HL-60/S4 treated with phorbol 12-myristate 13-acetate at 8.2 ng/mL for 4 days and 3 days (cell line): ENCODE results near the gene MORN5.

Experiments used
- in situ Hi-C: fragments of 300-500 bp; cut with MboI; formaldehyde crosslinking; loops from 2 replicates; pipeline ENCODE4 v1.15.0; 2022; ENCODE audit warnings: low sequenced_read_pairs

Gene MORN5

GRCh38 chr9:122207096-122207495 lies 47.4 kb downstream of the MORN5 start:
- in situ Hi-C loops: no loop called here

GRCh38 chr9:122209451-122209850 lies 49.7 kb downstream of the MORN5 start:
- in situ Hi-C loops: no loop called here

- in situ Hi-C loops: no loop called here
Observed at GRCh38 chr9:122212473-122213004, 52.8 kb downstream of the MORN5 start.

- in situ Hi-C loops: no loop called here
Observed at GRCh38 chr9:122213102-122213588, 53.4 kb downstream of the MORN5 start.

GRCh38 chr9:122213589-122214413 lies 54.1 kb downstream of the MORN5 start:
- in situ Hi-C loops: no loop called here

GRCh38 chr9:122214507-122214906 lies 54.8 kb downstream of the MORN5 start:
- in situ Hi-C loops: no loop called here

GRCh38 chr9:122215663-122216062 lies 56.0 kb downstream of the MORN5 start:
- in situ Hi-C loops: no loop called here

GRCh38 chr9:122216138-122216797 lies 56.6 kb downstream of the MORN5 start:
- in situ Hi-C loops: no loop called here

GRCh38 chr9:122216798-122217418 lies 57.2 kb downstream of the MORN5 start:
- in situ Hi-C loops: no loop called here

GRCh38 chr9:122217640-122218039 lies 57.9 kb downstream of the MORN5 start:
- in situ Hi-C loops: no loop called here

GRCh38 chr9:122218071-122218934 lies 58.6 kb downstream of the MORN5 start:
- in situ Hi-C loops: no loop called here

GRCh38 chr9:122218935-122219855 lies 59.5 kb downstream of the MORN5 start:
- in situ Hi-C loops: no loop called here

GRCh38 chr9:122219856-122220672 lies 60.4 kb downstream of the MORN5 start:
- in situ Hi-C loops: no loop called here

GRCh38 chr9:122220673-122221182 lies 61.0 kb downstream of the MORN5 start:
- in situ Hi-C loops: no loop called here

GRCh38 chr9:122221183-122221811 lies 61.6 kb downstream of the MORN5 start:
- in situ Hi-C loops: no loop called here

GRCh38 chr9:122222791-122223190 lies 63.1 kb downstream of the MORN5 start:
- in situ Hi-C loops: no loop called here

- in situ Hi-C loops: no loop called here
Observed at GRCh38 chr9:122223435-122223834, 63.7 kb downstream of the MORN5 start.
